Calu3 (cell line): ENCODE data around the gene OSBPL8. TPM values are rescaled to one million over a fixed set of nuclear protein-coding genes. Genes with fewer than 3 reads are reported as not detected.

ENCODE experiments used
- BruUV-seq: library from RNA; stranded (reverse); fragments of 400-500 nt; replicated peaks from 2 replicates; lab custom pipeline; 2021; lab: Mats Ljungman, UMichigan
- CTCF ChIA-PET: fragments of 300-600 bp; sonication (Branson Sonifier 250); formaldehyde crosslinking; loops from one replicate; lab custom pipeline; 2022; ENCODE audit warnings: antibody characterized with exemption; lab: Charles Lee
- DNase-seq: peaks from one replicate; pipeline ENCODE4 v3.0.0; 2022
- H3K27ac Mint-ChIP-seq: one replicate; pipeline ENCODE4 v1.8.0; 2022; ENCODE audit warnings: mixed read lengths; ENCODE audit not compliant: unreplicated experiment
- H3K27me3 Mint-ChIP-seq: one replicate; pipeline ENCODE4 v1.8.0; 2022; ENCODE audit warnings: mixed read lengths; ENCODE audit not compliant: unreplicated experiment
- H3K36me3 Mint-ChIP-seq: one replicate; pipeline ENCODE4 v1.8.0; 2022; ENCODE audit warnings: mild to moderate bottlenecking, moderate library complexity, mixed read lengths; ENCODE audit not compliant: insufficient read depth, unreplicated experiment
- H3K4me1 Mint-ChIP-seq: one replicate; pipeline ENCODE4 v1.8.0; 2022; ENCODE audit warnings: mild to moderate bottlenecking, low read depth, mixed read lengths; ENCODE audit not compliant: unreplicated experiment
- H3K4me3 Mint-ChIP-seq: one replicate; pipeline ENCODE4 v1.8.0; 2022; ENCODE audit warnings: mild to moderate bottlenecking, low read depth, moderate library complexity, mixed read lengths; ENCODE audit not compliant: unreplicated experiment
- H3K9me3 Mint-ChIP-seq: one replicate; pipeline ENCODE4 v1.8.0; 2022; ENCODE audit warnings: low read depth, mixed read lengths; ENCODE audit not compliant: unreplicated experiment
- CTCF ChIP-seq: fragments of 200-600 bp; IDR thresholded peaks from one replicate; pipeline ENCODE4 v1.8.0; 2022; ENCODE audit warnings: antibody characterized with exemption; ENCODE audit not compliant: unreplicated experiment
- intact Hi-C: fragments of 100-400 bp; cut with micrococcal nuclease; formaldehyde crosslinking; loops from one replicate; pipeline ENCODE4 v1.10.0; 2022; ENCODE audit not compliant: unreplicated experiment
- total RNA-seq: library from RNA; stranded (reverse); gene quantifications from 2 replicates; pipeline ENCODE4 v1.2.3, GENCODE V29; 2022

Gene OSBPL8
- total RNA-seq, 1 experiment from 2014 or later = 64.9 TPM

GRCh38 chr12:76539727-76540126 lies 19.8 kb downstream of the OSBPL8 start:
- no peak for DNase-seq
- intact Hi-C loops = no loop called here
- Mint-ChIP-seq H3K9me3 (no peaks in the 10 kb centered on the region), H3K4me1 (no peaks in the 10 kb centered on the region), H3K4me3 (no peak overlapping the region), H3K36me3 (no peaks in the 10 kb centered on the region), H3K27me3 (no peaks in the 10 kb centered on the region), H3K27ac (no peak overlapping the region)
- TF ChIP-seq CTCF = no peak
- CTCF ChIA-PET = no interaction called here
- no TSS peak for BruUV-seq

GRCh38 chr12:76537923-76538322 lies 21.6 kb downstream of the OSBPL8 start:
- Mint-ChIP-seq H3K4me1 (no peaks in the 10 kb centered on the region), H3K27ac (no peak overlapping the region), H3K36me3 (no peaks in the 10 kb centered on the region), H3K9me3 (no peaks in the 10 kb centered on the region), H3K27me3 (no peaks in the 10 kb centered on the region), H3K4me3 (no peak overlapping the region)
- no TSS peak for BruUV-seq
- intact Hi-C loops = no loop called here
- CTCF ChIA-PET = no interaction called here
- TF ChIP-seq CTCF = no peak
- no peak for DNase-seq

- no peak for DNase-seq
- intact Hi-C loops = no loop called here
- H3K27me3 Mint-ChIP-seq = no peaks in the 10 kb centered on the region
- H3K9me3 Mint-ChIP-seq = no peaks in the 10 kb centered on the region
- no peak overlapping the region for H3K27ac Mint-ChIP-seq
- H3K36me3 Mint-ChIP-seq = no peaks in the 10 kb centered on the region
- H3K4me1 Mint-ChIP-seq = no peaks in the 10 kb centered on the region
- CTCF ChIA-PET = interaction anchor here (0.7 kb wide), 2 partner anchors 27 to 350 kb away, joined by 3 to 6 read pairs; no protein-coding TSS in a partner anchor
- no TSS peak for BruUV-seq
- H3K4me3 Mint-ChIP-seq = no peak overlapping the region
- no peak for TF ChIP-seq CTCF
These were observed 23.0 kb downstream of the OSBPL8 start for GRCh38 chr12:76536546-76536945.

GRCh38 chr12:76535170-76535569 lies 24.4 kb downstream of the OSBPL8 start:
- no TSS peak for BruUV-seq
- Mint-ChIP-seq H3K9me3 (no peaks in the 10 kb centered on the region), H3K4me1 (no peaks in the 10 kb centered on the region), H3K36me3 (no peaks in the 10 kb centered on the region), H3K4me3 (no peak overlapping the region), H3K27me3 (no peaks in the 10 kb centered on the region), H3K27ac (no peak overlapping the region)
- no peak for DNase-seq
- TF ChIP-seq CTCF = no peak
- CTCF ChIA-PET = no interaction called here
- intact Hi-C loops = no loop called here
